Measurements from ENCODE around the gene THOC6. TPM values are rescaled to one million over a fixed set of nuclear protein-coding genes. Genes with fewer than 3 reads are reported as not detected.

Gene THOC6
- total RNA-seq, 1 experiment from 2014 or later = 68.2 TPM

DNA sequence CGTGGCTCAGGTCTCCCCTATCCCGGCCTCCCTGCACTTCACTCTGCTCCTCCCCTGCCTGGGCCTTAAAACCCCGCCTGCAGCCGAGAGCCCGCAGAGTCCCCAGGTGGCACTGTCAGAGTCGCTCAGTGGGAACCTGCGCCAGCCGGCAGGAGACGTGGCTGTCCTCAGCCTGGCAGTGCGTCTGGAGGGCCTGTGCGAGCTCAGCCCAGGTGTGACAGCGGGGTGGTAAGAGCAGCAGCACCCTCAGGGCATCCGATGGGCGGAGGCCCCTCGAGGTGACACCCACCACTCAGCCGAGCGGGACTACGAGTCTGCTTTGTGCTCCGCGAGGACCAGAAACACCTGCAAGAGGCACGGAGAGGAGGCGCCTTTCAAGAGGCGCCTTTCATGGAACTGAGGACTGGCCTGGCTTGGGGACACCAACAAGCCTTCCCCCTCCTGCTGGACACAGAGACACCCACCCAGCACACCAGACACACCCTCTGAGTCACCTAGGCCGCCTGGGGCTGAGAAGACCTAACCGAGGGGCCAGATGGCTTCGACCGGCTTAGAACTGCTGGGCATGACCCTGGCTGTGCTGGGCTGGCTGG is 10.9 kb upstream of the THOC6 start, which contains the start of gene CLDN9:
Gene CLDN9, plus strand, starts transcription at position 96 of the 593 bp plus-strand sequence. Its CDS starts 440 bp downstream, at position 536.
- no peaks in the 10 kb centered on the region for H3K9me3 Mint-ChIP-seq
- Histone ChIP-seq H4K91ac (ENCODE audit: insufficient read length, low read depth, low read length) (no peak within 1 kb of the TSS), H2BK12ac (ENCODE audit: insufficient read length, low read depth, low read length) (no peak within 1 kb of the TSS), H2BK20ac (ENCODE audit: low read depth, low read length, poor library complexity, severe bottlenecking) (no peak within 1 kb of the TSS), H2BK120ac (ENCODE audit: low read depth, low read length, poor library complexity, severe bottlenecking) (no peak within 1 kb of the TSS), H3K56ac (ENCODE audit: insufficient read length, low read depth, low read length) (no peak within 1 kb of the TSS), H3K4me1 (ENCODE audit: insufficient read depth, low read length) (no peaks in the 10 kb centered on the region; the same call in 1 of the 2 replicates), H3K27ac (ENCODE audit: insufficient read length, low read depth, low read length) (no peak within 1 kb of the TSS), H3K79me2 (ENCODE audit: insufficient read depth, low read length) (peaks cover 9% of the 10 kb centered on the region; the same call in 1 of the 2 replicates), H4K20me1 (ENCODE audit: control insufficient read depth, insufficient read depth, insufficient read length) (no peaks in the 10 kb centered on the region), H3K79me1 (ENCODE audit: insufficient read depth, low read depth, low read length, poor library complexity, severe bottlenecking) (no peaks in the 10 kb centered on the region), H2AFZ (ENCODE audit: low read length) (no peak within 1 kb of the TSS), H3K27me3 (ENCODE audit: insufficient read depth, low read length) (no peaks in the 10 kb centered on the region), H3K23me2 (ENCODE audit: insufficient read length, low read depth, low read length, poor library complexity, severe bottlenecking) (peaks cover 22% of the 10 kb centered on the region), H3K23ac (ENCODE audit: insufficient read length, low read depth, low read length) (no peak within 1 kb of the TSS), H3K9ac (ENCODE audit: extremely low read depth, insufficient read length, low read length) (no peak within 1 kb of the TSS), H3K14ac (ENCODE audit: insufficient read depth, low read length) (peak within 1 kb of the TSS; percentile 30; the same call in 1 of the 2 replicates), H3K18ac (ENCODE audit: insufficient read length, low read depth, low read length) (peak within 1 kb of the TSS; percentile 40), H3K4ac (ENCODE audit: low read depth, low read length) (no peak within 1 kb of the TSS), H2BK15ac (ENCODE audit: low read depth, low read length) (no peak within 1 kb of the TSS), H2BK5ac (ENCODE audit: insufficient read length, low read length) (no peak within 1 kb of the TSS), H4K8ac (replicated peaks; ENCODE audit: insufficient read length, low read depth, low read length) (no peak within 1 kb of the TSS), H2AK5ac (ENCODE audit: insufficient read length, low read length) (no peak within 1 kb of the TSS), H3K9me3 (ENCODE audit: control insufficient read depth, low read depth, low read length) (no peaks in the 10 kb centered on the region), H3T11ph (ENCODE audit: low read length) (no peak within 1 kb of the TSS), H3K4me2 (ENCODE audit: insufficient read depth, insufficient read length, low read length) (peak within 1 kb of the TSS; percentile 37), H4K5ac (ENCODE audit: insufficient read length, low read depth, low read length) (no peak within 1 kb of the TSS)
- peak within 1 kb of the TSS; percentile 51 to 79 for H3K4me3 Mint-ChIP-seq
- H3K4me1 Mint-ChIP-seq = peaks cover 51 to 80% of the 10 kb centered on the region in 2 experiments
- TF ChIP-seq, protein P1, sequence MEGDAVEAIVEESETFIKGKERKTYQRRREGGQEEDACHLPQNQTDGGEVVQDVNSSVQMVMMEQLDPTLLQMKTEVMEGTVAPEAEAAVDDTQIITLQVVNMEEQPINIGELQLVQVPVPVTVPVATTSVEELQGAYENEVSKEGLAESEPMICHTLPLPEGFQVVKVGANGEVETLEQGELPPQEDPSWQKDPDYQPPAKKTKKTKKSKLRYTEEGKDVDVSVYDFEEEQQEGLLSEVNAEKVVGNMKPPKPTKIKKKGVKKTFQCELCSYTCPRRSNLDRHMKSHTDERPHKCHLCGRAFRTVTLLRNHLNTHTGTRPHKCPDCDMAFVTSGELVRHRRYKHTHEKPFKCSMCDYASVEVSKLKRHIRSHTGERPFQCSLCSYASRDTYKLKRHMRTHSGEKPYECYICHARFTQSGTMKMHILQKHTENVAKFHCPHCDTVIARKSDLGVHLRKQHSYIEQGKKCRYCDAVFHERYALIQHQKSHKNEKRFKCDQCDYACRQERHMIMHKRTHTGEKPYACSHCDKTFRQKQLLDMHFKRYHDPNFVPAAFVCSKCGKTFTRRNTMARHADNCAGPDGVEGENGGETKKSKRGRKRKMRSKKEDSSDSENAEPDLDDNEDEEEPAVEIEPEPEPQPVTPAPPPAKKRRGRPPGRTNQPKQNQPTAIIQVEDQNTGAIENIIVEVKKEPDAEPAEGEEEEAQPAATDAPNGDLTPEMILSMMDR (conservative IDR thresholded peaks at IDR 0.05) = no peak
- DNase-seq = peak; percentile 72
- H3K27me3 Mint-ChIP-seq (ENCODE audit: low read depth) = peaks cover 6% of the 10 kb centered on the region
- no CpG with 5 or more reads among the region's 27 CpGs for WGBS (ENCODE audit: extremely low coverage, insufficient read length, low lambda C conversion rate)
- H3K27ac Mint-ChIP-seq = peak within 1 kb of the TSS; percentile 61 to 76 (median 75); a peak in 5 of 7 replicates
- H3K36me3 Mint-ChIP-seq (ENCODE audit: insufficient read depth in 1 of 3, low read depth in 3 of 3) = peaks cover 21 to 32% (median 30%) of the 10 kb centered on the region in 3 experiments

Data from H9 (cell line).